ENCODE data around the gene ZNF420. TPM values are rescaled to one million over a fixed set of nuclear protein-coding genes. Genes with fewer than 3 reads are reported as not detected.
"Not testable (repeated sequence)": the region's sequence is repeated elsewhere in the genome, so short reads cannot be mapped to it uniquely, and the experiment has no call there.

The ZNF420 gene
- 0.90 and 1.8 TPM in 2 replicates for total RNA-seq (2014; rRNA removed; shearing (Covaris generic))

DNA sequence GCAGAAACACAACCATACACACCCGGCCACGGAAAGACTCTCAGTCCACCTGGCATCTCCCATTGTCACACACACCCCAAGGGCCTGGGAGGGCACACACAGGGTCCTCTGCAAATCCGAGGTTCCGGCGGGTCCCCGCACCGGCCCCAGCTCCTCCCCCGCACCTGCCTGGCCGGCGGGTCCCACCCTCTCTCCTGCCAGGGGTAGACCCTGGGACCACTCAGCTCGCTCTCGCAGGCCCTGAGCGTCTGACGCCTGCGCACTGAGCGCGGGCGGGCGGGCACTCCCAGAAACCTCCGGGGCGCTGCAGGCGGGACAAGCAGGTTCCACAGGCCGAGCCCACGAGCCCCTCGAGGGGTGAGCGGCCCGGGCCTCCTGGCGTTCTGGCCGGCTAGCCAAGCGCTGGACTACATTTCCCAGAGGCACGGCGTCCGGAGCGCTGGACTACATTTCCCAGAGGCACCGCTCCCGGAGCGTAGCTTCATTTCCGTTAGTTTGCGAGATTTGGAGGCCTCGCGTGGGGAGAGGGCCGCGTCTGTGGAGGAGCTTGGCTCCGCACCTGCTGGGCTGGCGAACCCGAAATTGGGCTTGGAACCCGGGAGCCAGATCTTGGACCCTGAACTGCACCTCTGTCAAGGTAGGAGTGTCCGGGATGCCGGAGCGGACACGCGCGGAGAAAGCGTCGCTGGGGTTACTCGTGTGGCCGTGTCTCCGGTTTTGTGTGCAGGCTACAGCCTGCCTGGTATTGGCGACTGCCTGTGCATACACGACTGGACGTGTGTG lies at the start of gene ZNF420:
Gene ZNF420 (plus strand): TSS at position 500 of the 783 bp plus-strand sequence. CDS start 10,686 bp downstream, outside the sequence.
- peak; percentile 74 for DNase-seq (ENCODE audit: low spot score)

DNA sequence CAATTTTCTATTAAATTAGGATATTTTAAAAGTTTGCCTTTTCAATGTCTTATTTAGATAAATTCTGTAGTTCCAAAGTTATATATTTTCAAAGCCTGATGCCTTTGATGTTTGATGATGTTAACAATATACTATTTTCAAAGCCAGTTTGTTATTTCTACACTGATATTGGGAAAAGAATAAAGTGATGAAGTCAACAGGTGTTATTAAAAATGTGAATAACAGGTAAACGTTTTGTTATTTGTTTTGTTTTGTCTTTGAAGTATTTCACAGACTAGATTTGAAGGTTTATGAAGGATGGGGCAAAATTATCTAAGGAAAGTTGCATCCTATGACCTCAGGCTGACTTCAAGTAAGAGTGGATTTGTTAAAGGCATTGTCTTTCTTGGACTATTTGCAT lies 33.1 kb upstream of the ZNF420 start:
- DNase-seq (ENCODE audit: low spot score) = no peak

DNA sequence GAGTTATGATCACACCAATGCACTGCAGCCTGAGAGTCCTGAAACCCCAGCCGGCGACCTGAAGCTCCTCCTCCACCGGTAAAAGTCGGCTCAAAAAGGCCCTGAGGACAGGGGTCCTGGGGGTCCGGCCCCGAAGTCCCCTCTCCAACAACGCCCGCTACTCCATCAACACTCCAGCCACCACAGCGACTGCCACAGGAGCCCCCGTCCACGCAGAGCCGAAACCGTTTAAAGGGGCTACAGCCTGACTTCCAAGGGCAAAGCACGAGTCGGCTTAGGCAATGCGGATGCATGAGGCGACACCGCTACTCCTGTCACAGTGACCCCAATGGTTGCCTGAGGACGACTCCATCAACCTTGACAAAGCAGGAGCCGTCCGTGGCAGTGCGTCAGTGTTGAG lies 22.9 kb upstream of the ZNF420 start:
- DNase-seq (ENCODE audit: low spot score) = no peak

DNA sequence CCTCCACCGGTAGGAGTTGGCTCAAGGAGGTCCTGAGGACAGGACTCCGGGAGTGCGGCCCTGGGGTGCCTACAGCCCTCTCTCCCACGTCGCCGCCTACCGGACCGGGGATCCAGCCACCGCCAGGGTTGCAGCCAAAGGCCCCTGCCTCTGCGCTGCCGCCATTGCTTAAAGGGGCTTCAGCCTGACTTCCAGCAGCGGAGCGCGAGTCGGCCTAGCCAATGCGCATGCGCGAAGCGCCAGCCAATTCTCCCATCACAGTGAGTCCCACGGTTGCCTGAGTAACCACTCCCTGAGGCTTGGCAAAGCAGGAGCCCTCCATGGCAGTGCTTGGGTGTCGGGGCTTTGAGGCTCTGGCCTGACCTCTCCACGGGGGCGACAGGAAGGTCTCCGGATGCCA lies 21.5 kb upstream of the ZNF420 start:
- DNase-seq (ENCODE audit: low spot score) = no peak

DNA sequence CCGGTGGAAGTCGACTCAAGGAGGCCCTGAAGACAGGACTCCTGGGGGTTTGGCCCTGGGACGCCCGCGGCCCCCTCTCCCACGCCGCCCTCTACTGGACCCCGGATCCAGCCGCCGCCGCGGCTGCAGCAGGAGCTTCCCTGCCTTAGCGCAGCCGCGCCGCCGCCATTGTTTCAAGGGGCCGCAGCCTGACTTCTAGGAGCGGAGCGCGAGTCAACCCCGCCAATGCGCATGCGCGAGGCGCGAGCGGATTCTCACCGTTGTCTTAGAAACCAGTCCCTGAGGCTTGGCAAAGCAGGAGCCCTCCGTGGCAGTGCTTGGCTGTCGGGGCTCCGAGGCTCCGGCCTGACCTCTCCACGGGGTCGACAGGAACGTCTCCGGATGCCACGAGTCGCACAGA lies 19.1 kb upstream of the ZNF420 start:
- DNase-seq (ENCODE audit: low spot score) = no peak

DNA sequence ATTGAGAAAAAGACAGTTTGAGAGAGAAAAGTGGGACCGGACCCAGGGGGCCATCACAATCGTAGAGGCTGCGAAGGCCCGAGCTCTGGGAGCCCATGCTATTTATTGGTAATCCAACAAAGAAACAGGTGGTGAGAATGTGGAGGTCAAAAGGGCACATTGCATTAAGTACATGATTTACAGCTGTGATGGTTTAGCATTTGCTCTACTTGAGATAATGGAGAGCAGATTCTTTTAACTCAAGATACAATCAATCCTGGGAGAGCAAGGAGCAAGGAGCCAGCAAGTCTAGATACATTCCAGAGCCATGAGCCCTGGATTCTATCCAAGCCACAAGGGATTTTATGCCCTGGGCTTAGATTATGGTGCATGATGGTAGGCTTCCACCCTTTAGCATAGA lies 13.3 kb upstream of the ZNF420 start:
- DNase-seq (ENCODE audit: low spot score) = not testable (repeated sequence)

DNA sequence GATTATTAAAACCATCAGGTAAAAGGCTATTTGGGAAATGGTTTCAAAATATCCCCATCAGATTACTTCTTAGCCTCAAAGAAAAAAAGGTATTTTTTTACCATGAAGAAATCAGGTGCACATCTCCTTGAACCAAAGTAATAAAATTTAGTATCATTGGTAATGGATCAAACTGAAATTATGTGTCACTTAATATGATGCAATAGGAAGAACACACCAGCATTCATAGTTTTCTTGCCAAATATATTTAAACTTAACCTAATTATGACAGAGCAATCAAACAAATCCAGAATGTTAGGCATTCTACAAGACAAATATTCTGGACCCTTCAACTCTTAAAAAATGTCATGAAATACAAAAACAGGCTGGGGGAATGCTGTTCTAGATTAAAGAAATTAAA lies 4.1 kb upstream of the ZNF420 start:
- no peak for DNase-seq (ENCODE audit: low spot score)

DNA sequence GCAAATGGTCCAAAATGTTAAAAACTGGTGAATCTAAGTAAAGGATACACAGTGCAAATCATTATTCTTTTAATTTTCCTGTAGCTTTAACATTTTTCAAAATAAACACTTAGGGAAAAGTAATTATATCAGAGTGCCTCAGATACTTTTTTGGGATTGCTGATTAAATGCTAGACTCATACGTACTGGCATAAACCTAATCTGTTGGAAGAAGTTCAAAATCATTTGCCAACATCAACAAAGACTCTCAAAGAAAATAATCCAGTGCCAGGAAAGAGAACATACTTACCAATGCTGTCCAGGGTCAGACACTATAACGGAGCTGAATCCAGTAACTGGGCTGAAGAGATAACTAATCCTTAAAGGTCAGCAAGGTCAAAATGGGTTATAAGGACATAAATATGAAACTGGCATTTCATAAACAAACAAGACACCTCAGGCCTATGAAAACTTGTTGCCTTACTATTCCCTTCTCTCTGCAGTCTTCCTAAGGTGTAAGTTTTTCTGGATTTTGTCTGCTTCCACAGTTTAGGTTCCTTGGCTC lies 3.3 kb upstream of the ZNF420 start:
- no peak for DNase-seq (ENCODE audit: low spot score)

DNA sequence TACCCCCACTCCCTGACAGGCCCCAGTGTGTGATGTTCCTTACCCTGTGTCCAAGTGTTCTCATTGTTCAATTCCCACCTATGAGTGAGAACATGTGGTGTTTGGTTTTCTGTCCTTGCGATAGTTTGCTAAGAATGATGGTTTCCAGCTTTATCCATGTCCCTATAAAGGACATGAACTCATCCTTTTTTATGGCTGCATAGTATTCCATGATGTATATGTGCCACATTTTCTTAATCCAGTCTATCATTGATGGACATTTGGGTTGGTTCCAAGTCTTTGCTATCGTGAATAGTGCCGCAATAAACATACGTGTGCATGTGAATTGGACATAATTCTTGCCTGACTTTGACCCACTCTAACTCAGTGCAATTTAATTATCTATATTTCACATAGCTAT lies 1.7 kb upstream of the ZNF420 start:
- DNase-seq (ENCODE audit: low spot score) = not testable (repeated sequence)

DNA sequence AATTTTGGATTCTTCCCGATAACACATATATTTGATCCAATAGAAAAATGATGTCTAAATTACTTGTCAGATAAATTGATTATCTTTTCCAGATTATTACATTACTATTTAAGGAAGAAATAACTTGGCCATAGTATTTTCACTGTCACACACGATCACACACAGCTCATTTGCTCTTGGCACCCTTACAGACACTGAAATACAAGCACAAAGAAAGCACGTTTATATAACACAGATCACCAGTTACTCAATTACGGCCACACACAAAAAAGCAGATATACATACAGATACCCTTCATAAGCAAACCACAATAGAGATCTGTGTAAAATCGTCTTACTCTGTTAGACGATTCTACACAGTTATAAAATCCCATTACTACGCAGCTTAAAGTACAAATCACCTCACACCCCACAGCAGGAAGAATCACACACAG lies 716 bp upstream of the ZNF420 start:
- DNase-seq (ENCODE audit: low spot score) = no peak

DNA sequence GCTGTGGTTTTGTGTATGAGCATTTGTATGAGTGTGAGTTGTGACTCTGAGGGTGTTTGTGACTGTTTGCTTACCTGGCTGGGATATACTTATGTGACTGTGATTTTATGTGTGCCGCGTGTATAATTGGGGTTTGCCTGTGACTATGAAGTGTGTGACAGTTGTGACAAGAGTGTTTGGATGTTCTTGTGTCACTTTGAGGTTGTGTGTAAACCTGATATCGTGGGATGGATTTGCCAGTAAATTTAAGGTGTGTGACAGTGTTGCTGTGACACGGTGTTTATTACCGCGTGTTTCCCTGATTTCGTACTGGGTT lies 442 bp downstream of the ZNF420 start:
- DNase-seq (ENCODE audit: low spot score) = no peak

DNA sequence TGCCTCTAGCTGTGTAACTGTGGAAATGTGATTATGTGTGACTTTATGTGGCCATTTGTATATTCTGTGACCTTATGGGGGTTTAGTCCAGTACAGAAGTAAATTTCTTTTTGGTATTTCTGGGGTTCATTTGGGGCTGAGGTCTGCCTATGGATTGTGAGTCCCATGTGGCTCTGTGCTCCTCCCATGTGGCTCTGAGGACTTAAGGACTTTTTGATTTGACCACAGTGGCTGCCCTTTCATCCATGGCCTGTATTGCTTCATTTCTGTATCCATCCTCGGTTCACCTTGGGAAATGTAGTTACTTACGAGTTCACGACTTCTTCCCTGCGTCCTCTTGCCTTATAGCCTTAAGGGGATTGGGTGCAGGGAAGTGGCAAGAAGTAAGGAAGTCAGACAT lies 1.0 kb downstream of the ZNF420 start:
- DNase-seq (ENCODE audit: low spot score) = no peak

DNA sequence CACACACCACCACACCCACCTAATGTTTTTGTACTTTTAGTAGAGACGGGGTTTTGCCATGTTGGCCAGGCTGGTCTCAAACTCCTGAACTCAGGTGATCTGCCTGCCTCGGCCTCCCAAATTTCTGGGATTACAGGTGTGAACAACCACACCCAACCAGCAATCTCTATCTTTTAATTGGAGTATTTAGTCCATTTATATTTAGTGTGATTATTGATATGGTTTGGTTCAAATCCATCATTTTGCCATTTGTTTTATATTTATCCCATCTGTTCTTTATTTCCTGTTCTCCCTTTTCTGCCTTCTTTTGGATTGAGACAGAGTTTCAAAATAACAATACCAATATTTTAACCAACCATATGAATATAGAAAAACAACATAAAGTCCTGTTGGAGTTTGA lies 4.1 kb downstream of the ZNF420 start:
- DNase-seq (ENCODE audit: low spot score) = no peak

DNA sequence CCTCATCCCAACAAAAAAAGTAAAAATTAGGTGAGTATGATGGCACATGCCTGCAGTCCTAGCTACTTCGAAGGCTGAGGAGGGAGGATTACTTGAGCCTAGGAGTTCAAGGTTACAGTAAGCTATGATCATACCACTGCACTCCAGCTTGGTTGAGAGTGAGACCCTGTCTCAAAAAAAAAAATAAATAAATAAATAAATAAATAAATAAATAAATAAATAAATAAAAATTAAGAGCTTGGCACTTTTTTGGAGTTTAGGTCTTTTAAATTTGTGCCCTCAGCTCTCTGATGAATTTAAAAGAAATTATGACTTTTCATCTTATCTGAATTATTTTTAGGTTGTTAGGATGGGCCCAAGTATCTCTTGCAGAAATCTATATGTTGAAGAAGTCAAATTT lies 8.9 kb downstream of the ZNF420 start:
- DNase-seq (ENCODE audit: low spot score) = no peak

DNA sequence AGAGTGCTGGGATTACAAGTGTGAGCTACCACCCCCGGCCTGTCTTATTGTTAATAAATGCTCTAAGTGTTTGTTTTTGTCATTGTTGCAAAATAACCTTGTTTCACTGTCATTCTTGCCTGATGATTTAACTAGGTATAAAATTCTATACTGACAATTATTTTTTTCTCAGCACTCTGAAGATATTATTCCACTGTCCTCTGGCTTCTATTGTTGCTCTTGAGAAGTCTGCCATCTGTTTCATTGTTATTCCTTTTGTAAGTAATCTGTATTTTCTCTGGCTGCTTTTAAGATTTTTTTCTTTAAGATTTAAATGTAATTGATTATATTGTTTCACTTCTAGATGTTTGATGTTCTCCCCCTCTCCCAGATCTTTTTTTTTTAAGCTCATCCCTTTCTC lies 17.6 kb downstream of the ZNF420 start:
- DNase-seq (ENCODE audit: low spot score) = no peak

DNA sequence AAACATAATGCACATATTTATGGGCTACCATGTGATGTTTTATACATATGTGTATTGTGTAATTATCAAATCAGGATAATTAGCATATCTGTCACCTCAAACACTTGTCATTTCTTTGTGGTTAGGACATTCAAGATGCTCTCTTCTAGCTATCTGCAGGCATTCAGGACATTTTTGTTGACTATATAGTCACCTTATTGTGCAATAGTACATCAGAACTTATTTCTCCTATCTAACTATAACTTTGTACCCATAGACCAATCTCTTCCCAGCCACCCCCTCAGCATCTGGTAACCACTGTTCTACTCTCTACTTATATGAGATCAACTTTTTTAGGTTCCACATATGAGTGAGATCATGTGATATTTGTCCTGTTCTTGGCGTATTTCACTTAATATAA lies 20.3 kb downstream of the ZNF420 start:
- DNase-seq (ENCODE audit: low spot score) = no peak

DNA sequence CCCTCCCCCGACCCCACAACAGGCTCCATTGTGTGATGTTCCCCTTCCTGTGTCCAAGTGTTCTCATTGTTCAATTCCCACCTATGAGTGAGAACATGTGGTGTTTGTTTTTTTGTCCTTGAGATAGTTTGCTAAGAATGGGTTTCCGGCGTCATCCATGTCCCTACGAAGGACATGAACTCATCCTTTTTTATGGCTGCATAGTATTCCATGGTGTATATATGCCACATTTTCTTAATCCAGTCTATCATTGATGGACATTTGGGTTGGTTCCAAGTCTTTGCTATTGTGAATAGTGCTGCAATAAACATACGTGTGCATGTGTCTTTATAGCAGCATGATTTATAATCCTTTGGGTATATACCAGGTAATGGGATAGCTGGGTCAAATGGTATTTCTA lies 25.9 kb downstream of the ZNF420 start:
- DNase-seq (ENCODE audit: low spot score) = not testable (repeated sequence)

DNA sequence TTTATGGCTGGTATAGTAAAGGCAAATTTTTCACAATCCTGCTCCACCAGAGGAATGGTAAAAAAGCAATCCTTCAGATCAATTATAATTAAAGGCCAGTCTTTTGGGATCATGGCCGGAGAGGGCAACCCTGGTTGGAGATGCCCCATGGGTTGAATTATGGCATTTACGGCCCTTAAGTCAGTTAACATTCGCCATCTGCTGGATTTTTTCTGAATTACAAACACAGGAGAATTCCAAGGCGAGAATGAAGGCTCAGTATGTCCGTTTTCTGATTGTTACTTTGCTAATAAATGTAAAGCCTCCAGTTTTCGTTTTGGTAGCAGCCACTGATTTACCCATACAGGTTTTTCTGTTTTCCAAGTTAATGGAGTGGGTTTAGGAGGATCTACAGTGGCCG lies 33.5 kb downstream of the ZNF420 start:
- DNase-seq (ENCODE audit: low spot score) = not testable (repeated sequence)

DNA sequence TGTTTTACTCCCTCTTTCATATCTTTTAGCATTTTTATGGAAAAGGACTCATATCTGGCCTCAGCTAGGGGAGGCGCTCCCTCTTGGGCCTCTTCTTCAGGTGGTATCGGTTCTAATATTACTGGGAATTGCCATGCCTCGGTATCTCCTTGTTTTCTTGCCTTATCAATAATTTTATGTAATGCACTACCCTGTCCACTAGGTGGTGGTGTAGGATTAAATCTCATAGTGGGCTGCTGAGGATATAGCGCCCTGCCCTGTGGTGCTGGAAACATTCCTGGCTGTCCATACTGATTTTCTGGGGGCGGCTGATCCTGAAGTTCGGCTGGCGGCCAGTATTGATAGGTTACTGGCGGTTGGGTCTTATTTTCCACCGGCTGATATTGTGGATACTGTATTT lies 35.8 kb downstream of the ZNF420 start:
- DNase-seq (ENCODE audit: low spot score) = no peak

DNA sequence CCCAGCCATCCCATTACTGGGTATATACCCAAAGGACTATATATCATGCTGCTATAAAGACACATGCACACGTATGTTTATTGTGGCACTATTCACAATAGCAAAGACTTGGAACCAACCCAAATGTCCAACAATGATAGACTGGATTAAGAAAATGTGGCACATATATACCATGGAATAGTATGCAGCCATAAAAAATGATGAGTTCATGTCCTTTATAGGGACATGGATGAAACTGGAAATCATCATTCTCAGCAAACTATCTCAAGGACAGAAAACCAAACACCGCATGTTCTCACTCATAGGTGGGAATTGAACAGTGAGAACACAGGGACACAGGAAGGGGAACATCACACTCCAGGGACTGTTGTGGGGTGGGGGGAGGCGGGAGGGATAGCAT lies 43.9 kb downstream of the ZNF420 start:
- not testable (repeated sequence) for DNase-seq (ENCODE audit: low spot score)

DNA sequence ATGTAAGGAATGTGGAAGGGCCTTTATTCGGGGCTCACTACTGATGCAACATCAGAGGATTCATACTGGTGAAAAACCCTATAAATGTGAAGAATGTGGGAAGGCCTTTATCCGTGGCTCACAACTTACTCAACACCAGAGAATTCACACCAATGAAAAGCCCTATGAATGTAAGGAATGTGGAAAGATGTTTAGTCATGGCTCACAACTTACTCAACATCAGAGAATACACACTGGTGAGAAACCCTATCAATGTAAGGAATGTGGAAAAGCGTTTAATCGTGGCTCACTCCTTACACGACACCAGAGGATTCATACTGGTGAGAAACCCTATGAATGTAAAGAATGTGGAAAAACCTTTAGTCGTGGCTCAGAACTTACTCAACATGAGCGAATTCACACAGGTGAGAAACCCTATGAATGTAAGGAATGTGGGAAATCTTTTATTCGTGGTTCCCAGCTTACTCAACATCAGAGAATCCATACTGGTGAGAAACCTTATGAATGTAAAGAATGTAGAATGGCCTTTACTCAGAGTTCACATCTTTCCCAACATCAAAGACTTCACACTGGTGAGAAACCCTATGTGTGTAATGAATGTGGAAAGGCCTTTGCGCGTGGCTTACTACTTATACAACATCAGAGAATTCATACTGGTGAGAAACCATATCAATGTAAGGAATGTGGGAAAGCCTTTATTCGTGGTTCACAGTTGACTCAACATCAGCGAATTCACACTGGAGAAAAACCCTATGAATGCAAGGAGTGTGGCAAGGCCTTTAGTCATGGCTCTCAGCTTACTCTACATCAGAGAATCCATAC lies 50.0 kb downstream of the ZNF420 start:
- DNase-seq (ENCODE audit: low spot score) = no peak

DNA sequence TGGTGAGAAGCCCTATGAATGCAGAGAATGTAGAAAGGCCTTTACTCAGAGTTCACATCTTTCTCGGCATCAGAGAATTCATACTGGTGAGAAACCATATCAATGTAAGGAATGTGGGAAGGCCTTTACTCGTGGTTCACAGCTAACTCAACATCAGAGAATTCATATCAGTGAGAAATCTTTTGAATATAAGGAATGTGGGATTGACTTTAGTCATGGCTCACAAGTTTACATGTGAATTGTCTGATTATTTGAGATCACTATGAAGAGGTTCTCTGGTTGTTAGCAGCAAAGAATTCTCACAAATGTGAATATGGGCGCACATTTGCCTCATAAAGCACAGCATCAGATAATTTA lies 50.6 kb downstream of the ZNF420 start:
- no peak for DNase-seq (ENCODE audit: low spot score)

DNA sequence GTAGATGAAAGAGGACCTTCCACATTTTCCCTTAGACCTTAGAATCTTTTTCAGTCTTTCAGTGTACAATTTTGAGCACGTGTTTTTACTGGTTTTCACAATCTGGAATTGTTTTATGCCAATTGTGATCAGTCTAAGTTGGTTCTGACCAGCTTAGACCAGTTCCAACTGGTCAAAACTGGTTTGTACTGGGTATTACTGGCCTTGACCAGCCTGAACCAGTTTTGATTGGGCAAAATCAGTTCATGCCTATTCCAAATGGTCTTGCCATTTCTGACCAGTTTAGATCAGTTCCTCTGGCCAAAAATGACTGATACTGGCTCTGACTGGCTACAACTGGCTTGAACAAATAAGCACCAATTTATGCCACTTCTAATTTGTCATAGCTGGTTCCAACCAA lies 57.9 kb downstream of the ZNF420 start:
- DNase-seq (ENCODE audit: low spot score) = no peak

Measured in H4 (cell line).